Measurements from ENCODE around the gene C11orf24. TPM values are rescaled to one million over a fixed set of nuclear protein-coding genes. Genes with fewer than 3 reads are reported as not detected.

Gene C11orf24
- total RNA-seq, 6 experiments from 2014 or later, result 39.4 to 70.9 (median 62.4) TPM

GRCh38 chr11:68271023-68271780, 571 bp downstream of the C11orf24 start:
- DNase-seq, result peak in 2 of 3 donors; percentile 55 to 65
- H3K4me1 ChIP-seq, result peaks cover 0 to 48% (median 17%) of the 10 kb centered on the region in 4 donors
- TF ChIP-seq, protein P1, sequence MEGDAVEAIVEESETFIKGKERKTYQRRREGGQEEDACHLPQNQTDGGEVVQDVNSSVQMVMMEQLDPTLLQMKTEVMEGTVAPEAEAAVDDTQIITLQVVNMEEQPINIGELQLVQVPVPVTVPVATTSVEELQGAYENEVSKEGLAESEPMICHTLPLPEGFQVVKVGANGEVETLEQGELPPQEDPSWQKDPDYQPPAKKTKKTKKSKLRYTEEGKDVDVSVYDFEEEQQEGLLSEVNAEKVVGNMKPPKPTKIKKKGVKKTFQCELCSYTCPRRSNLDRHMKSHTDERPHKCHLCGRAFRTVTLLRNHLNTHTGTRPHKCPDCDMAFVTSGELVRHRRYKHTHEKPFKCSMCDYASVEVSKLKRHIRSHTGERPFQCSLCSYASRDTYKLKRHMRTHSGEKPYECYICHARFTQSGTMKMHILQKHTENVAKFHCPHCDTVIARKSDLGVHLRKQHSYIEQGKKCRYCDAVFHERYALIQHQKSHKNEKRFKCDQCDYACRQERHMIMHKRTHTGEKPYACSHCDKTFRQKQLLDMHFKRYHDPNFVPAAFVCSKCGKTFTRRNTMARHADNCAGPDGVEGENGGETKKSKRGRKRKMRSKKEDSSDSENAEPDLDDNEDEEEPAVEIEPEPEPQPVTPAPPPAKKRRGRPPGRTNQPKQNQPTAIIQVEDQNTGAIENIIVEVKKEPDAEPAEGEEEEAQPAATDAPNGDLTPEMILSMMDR (IDR thresholded peaks at IDR 0.05), result peak; percentile 24 to 42 (median 24)
- TF ChIP-seq POLR2A (IDR thresholded peaks at IDR 0.05), result peak; percentile 5
- H3K27me3 ChIP-seq, result no peaks in the 10 kb centered on the region
- H3K9me3 ChIP-seq, result no peaks in the 10 kb centered on the region
- intact Hi-C loops (cut with DNase I), result no loop called here
- peaks cover 0 to 21% (median 11%) of the 10 kb centered on the region in 4 donors for H3K36me3 ChIP-seq
- ATAC-seq, result peak; percentile 35 to 55 (median 36)
- WGBS (ENCODE audit: insufficient coverage, low coverage, low lambda C conversion rate, missing lambda C conversion rate), result under 1% methylated on average over 17 of the region's 23 CpGs
- peak overlapping the region; percentile 71 to 80 (median 77) for H3K4me3 ChIP-seq
- H3K27ac ChIP-seq, result peak overlapping the region; percentile 90 to 93 (median 93)

GRCh38 chr11:68270196-68271022, 1.4 kb downstream of the C11orf24 start:
- no peaks in the 10 kb centered on the region for H3K9me3 ChIP-seq
- ATAC-seq (peak; percentile 35 to 58 (median 50)), DNase-seq (peak in 2 of 3 donors; percentile 68 to 78)
- peak overlapping the region; percentile 90 to 93 (median 93) for H3K27ac ChIP-seq
- TF ChIP-seq, protein P1 (IDR thresholded peaks at IDR 0.05), result no peak
- peak; percentile 62 for TF ChIP-seq POLR2A (IDR thresholded peaks at IDR 0.05)
- H3K36me3 ChIP-seq, result peaks cover 0 to 27% (median 19%) of the 10 kb centered on the region in 4 donors
- H3K4me3 ChIP-seq, result peak overlapping the region; percentile 71 to 80 (median 77)
- H3K27me3 ChIP-seq, result no peaks in the 10 kb centered on the region
- intact Hi-C loops (cut with DNase I), result no loop called here
- WGBS (ENCODE audit: insufficient coverage, low coverage, low lambda C conversion rate, missing lambda C conversion rate), result 41% methylated on average over 8 of the region's 8 CpGs
- H3K4me1 ChIP-seq, result peaks cover 0 to 42% (median 16%) of the 10 kb centered on the region in 4 donors

DNA sequence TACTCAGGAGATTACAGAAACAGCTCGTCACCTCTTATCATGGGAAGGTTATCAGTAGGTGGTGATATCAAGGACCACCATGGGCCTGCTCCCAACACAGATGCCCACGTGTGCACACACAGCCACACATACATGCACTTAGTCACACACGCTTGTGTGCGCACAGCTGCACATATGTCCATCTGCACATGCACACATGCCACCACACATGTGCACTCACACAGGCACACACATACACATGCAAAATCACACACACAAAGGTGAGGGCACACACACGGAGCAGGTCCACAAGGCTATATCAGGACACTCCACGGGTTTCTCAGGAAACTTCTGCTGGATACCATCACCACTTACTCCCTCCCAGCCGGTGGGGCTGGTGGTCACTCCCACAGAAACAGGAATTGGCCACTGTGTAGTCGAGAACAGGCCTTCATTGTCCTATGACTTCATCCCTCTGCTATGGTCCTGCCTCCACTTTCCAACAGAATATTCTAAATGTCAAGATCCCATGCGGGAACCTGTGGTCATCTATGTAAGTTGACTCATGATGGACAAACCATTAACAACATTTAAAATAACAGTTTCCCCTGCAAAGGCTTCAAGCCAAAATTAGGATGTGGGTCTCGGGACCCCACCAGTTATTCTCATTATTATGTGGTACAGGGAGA, 2.2 kb downstream of the C11orf24 start:
- WGBS (ENCODE audit: insufficient coverage, low coverage, low lambda C conversion rate, missing lambda C conversion rate), result 46% methylated on average over 7 of the region's 10 CpGs
- Histone ChIP-seq H3K4me3 (peak overlapping the region; percentile 71 to 80 (median 77)), H3K9me3 (no peaks in the 10 kb centered on the region), H3K4me1 (peaks cover 0 to 39% (median 13%) of the 10 kb centered on the region in 4 donors), H3K27ac (peak overlapping the region; percentile 90 to 93 (median 93)), H3K27me3 (no peaks in the 10 kb centered on the region), H3K36me3 (peaks cover 0 to 34% (median 23%) of the 10 kb centered on the region in 4 donors)
- intact Hi-C loops (cut with DNase I), result no loop called here
- DNase-seq (no peak), ATAC-seq (peak in 1 of 4 donors; percentile 23)
- no peak for TF ChIP-seq POLR2A (IDR thresholded peaks at IDR 0.05)
- TF ChIP-seq, protein P1 (IDR thresholded peaks at IDR 0.05), result no peak

- no peak overlapping the region for H3K4me3 ChIP-seq
- H3K4me1 ChIP-seq, result peaks cover 0 to 22% (median 6%) of the 10 kb centered on the region in 4 donors
- 100% methylated on average over 4 of the region's 6 CpGs for WGBS (ENCODE audit: insufficient coverage, low coverage, low lambda C conversion rate, missing lambda C conversion rate)
- ATAC-seq (no peak), DNase-seq (no peak)
- peaks cover 2 to 47% (median 31%) of the 10 kb centered on the region in 4 donors for H3K36me3 ChIP-seq
- H3K27ac ChIP-seq, result no peak overlapping the region
- intact Hi-C loops (cut with DNase I), result no loop called here
- H3K27me3 ChIP-seq, result no peaks in the 10 kb centered on the region
- TF ChIP-seq, protein P1 (IDR thresholded peaks at IDR 0.05), result no peak
- TF ChIP-seq POLR2A (IDR thresholded peaks at IDR 0.05), result no peak
- no peaks in the 10 kb centered on the region for H3K9me3 ChIP-seq
These were observed 3.9 kb downstream of the C11orf24 start for GRCh38 chr11:68267881-68268240.

Data from right lobe of liver (tissue), 6 donors.